ENCODE data around the gene GPRC5C.

The GPRC5C gene

DNA sequence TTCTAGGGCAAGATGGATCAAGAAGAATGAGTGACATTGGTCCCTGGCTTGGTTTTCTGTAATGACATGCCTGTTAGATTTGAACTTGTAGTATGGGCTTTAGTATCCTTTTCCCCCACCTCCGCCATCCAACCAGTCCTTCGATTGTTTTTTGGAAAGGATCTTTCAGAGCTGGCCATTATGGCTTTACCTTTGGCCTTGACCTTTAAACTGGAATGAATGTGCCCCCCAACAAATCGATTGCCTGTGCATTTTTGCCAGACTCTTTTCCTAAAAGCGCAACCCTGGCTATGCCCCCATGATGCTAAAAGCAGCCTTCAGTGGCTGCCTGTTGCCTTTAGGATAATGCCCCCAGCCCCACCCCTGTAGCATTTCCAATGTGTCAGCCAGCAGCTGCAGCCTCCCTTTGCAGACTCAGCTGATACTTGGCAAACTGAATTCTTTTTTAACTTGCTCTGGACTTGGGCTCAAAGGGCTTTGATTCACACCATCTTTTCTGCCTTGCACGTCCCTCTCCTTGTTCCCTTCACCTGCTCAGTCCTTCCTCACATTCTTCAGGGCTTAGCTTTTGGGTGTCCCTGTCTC, 4.0 kb downstream of the GPRC5C start:
- DNase-seq: no peak

DNA sequence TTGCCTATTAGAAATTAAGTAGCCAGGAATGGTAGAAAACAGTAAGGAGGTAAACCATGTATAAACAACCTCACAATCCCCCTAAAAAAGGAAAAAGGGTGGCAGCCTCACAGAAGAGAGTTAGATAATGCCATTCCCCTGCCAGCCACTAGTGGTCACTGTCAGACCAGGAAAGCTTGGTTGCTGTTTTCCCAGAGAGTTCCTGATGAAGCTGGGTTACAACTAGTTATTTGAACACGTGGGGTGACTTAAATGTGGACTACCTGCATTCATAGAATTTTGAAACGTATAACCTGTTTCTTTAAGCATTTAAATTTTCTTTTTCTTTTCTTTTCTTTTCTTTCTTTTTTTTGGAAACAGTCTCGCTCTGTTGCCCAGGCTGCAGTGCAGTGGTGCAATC, 5.8 kb downstream of the GPRC5C start:
- no peak for DNase-seq

DNA sequence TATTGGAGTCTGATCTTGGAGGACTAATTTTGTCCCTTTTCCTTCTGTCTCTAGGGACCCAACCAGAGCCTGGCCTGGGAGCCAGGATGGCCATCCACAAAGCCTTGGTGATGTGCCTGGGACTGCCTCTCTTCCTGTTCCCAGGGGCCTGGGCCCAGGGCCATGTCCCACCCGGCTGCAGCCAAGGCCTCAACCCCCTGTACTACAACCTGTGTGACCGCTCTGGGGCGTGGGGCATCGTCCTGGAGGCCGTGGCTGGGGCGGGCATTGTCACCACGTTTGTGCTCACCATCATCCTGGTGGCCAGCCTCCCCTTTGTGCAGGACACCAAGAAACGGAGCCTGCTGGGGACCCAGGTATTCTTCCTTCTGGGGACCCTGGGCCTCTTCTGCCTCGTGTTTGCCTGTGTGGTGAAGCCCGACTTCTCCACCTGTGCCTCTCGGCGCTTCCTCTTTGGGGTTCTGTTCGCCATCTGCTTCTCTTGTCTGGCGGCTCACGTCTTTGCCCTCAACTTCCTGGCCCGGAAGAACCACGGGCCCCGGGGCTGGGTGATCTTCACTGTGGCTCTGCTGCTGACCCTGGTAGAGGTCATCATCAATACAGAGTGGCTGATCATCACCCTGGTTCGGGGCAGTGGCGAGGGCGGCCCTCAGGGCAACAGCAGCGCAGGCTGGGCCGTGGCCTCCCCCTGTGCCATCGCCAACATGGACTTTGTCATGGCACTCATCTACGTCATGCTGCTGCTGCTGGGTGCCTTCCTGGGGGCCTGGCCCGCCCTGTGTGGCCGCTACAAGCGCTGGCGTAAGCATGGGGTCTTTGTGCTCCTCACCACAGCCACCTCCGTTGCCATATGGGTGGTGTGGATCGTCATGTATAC, 8.0 kb downstream of the GPRC5C start:
- DNase-seq: no peak

DNA sequence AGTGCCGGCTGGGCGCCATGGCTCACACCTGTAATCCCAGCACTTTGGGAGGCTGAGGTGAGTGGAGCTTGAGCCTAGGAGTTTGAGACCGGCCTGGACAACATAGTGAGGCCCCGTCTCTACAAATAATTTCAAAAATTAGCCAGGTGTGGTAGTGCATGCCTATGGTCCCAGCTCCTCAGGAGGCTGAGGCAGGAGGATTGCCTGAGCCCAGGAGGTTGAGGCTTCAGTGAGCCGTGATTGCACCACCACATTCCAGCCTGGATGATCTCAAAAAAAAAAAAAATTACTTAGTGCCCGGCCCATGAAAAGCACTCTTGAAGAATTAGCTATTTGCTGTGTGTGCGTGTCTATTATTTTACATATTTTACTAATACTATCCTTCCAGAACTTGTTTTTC, 9.6 kb downstream of the GPRC5C start:
- no peak for DNase-seq

DNA sequence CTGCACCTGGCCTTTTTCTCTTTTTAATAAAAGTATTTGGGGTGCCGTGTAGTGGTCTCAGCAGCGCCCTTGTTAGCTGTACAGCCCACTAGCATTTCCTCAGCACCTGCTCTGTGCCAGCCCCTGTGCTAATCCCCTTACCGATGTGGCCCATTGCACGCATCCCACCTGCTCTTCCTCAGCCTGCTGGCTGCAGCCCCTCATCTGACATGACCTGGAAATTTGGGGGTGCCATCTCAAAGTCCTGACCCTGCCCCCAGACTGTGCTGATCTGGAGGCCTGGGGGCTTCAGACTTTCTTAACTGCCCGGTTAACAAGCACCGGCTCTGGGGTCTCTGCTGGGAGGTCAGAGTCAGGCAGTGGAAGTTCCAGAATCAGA, 10.4 kb downstream of the GPRC5C start:
- no peak for DNase-seq

DNA sequence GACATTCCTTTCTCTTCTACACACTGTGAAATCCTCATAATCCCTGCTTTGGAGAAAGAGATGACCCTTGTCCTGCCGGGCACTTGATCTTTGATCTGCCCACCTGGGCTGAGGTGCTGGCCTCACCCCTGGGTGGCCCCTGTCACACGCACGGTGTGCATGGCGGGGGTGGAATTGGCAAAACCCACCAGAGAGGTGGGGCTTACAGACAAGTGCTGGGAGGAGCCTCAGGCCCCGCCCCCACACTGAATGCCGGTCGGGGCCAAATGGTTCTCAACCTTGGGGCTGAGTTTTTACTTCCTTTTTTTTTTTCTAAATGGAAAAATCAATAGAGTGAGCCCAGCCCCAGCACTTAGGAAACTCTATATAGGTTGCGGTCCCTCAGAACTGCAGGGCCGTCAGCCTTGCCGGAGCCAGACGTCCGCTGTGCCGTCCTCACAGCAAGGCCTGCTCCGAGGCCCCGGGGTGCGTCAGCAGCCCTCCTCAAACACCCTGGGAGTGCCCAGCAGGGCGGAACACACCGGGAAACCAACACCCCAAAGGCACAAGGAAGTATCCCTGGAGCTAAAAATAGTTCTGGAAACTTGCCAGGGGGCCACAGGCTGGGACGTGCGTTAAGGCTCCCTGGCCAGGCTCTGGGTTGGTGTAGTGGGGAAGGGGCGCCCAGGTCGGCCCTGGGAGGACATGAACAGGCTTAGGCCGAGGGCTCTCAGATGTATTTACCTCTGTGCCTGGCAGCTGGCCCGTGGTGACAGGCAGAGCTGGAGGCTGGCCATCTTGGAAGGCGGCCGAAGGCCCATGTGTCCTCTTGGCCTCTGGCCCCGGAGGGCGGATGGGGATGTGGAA, 11.0 kb downstream of the GPRC5C start:
- DNase-seq: peak; percentile 34

DNA sequence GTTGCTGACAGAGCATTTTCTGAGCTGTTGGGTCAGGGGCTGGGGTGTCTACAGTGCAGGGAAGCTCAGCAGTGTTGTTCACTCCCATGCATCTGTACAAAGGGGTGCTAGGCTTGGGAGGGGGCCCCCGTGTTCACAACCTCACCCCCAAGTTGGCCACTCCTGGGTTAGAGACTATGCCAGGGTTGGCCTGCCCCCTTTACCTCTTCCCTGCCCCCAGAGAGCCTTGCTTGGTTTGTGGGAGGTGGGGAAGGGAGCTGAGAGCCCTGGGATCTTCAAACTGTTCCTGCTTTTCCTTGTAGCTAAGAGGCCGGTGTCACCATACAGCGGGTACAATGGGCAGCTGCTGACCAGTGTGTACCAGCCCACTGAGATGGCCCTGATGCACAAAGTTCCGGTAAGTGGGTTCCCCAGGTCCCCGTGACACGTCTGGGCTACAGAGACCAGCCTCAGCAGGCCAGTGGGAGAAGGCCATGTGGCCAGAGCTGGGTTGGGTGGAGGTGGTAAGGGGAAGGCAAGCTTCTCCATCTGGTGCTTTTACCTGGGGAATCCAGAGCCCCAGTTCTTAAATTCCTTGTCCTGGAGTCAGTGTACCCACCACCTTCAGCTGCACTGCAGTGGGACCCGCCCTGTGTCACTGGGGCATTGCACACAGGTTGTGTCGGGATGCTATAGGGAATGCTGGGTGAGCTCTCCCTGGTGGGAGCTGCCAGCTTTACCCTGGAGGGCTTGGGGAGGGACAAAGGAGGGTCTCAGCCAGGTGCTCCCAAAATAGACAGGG, 11.8 kb downstream of the GPRC5C start:
- DNase-seq: no peak

DNA sequence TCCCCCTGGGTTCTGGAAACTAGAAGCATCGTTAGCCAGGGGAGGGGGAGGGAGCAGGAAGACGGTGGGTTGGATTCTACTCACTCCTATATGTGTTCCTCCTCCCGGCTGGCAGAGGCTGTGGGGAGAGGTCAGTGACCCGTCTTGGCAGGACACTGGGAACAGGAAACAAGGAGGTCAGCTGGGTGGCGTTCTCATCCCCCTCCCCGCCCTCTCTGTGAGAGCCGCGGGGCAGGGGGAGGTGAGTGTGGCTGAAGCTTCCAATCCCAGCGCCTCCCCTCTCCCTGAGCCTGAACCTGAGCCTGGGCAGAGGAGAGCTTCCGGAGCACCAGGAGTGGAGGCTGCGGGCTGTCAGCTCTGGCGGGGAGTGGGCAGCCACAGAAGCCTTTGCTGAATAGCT, 12.5 kb downstream of the GPRC5C start:
- DNase-seq: no peak

DNA sequence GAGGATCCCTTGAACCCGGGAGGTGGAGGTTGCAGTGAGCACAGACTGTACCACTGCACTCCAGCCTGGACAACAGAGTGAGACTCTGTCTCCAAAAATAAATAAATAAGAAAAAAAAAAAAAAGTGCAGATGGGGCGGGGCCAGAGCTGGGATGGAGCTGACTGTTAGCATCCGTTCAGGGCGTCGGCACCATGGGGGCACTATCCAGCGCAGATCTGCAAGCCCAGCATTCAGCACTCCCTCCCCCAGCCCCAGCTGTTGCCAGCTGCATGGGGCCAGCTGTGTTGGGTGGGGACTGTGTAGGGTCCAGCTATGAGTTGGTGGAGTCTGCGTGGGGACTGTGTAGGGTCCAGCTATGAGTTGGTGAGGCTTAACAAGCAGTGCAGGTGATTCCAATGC, 13.3 kb downstream of the GPRC5C start:
- DNase-seq: no peak

DNA sequence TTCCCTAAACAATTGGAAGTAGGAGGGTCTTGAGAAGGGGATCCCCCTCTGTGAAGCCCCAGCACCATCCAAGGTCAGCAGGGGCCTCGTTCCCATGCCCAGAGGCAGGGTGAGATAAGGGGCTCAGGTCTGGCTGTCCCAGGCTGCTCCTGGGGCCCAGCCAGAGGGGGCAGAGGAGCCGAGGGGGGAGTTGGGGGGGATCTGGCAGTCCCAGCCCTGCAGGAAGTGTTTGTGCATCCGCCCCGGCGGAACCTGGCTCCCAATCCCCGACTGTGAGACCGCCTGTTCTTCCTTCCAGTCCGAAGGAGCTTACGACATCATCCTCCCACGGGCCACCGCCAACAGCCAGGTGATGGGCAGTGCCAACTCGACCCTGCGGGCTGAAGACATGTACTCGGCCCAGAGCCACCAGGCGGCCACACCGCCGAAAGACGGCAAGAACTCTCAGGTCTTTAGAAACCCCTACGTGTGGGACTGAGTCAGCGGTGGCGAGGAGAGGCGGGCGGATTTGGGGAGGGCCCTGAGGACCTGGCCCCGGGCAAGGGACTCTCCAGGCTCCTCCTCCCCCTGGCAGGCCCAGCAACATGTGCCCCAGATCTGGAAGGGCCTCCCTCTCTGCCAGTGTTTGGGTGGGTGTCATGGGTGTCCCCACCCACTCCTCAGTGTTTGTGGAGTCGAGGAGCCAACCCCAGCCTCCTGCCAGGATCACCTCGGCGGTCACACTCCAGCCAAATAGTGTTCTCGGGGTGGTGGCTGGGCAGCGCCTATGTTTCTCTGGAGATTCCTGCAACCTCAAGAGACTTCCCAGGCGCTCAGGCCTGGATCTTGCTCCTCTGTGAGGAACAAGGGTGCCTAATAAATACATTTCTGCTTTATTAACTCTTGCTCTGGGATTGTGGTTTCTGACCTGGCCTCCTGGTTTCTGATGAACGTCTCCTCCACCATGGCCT, 14.9 kb downstream of the GPRC5C start:
- DNase-seq: peak; percentile 45

DNA sequence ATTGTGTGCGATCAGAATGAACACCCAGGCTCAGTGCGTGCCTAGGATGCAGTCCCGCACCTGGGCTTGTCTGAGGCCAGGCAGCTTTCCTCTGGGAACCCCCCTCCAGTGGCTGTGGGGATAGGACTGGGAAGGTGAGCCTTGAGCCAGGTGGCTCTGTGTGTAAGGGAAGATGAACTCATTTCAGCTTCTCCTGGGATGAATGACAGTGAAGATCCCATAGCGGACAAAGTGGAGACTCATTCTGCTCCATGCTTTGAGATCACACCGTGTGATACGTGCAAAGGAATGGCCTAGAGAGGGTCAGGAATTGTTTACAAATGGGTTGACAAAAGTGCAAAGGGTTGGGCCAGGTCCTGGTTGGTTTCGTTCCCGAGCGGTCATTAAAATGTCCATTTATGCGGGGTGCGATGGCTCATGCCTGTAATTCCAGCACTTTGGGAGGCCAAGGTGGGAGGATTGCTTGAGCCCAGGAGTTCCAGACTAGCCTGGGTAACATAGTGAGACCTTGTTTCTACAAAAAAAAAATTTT, 15.8 kb downstream of the GPRC5C start:
- no peak for DNase-seq

DNA sequence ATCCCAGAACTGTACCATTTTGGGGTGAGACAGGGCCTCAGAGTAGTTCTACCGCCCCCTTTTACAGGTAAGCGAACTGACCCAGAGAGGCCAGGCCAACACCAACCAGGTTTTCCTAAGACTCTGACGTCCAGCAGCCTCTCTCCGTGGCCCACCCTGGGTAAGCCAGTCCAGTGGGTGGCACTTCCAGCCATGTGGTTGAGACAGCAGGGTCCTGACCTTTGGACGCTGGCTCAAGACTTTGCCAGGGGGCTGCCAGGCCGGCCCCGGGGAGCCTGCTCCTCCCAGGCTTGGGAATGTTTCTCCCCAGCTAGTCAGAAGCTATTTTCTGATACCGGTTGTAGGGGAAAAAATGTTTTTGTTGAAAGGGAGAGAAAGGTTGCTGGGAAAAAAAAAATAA, 16.9 kb downstream of the GPRC5C start:
- DNase-seq: no peak

DNA sequence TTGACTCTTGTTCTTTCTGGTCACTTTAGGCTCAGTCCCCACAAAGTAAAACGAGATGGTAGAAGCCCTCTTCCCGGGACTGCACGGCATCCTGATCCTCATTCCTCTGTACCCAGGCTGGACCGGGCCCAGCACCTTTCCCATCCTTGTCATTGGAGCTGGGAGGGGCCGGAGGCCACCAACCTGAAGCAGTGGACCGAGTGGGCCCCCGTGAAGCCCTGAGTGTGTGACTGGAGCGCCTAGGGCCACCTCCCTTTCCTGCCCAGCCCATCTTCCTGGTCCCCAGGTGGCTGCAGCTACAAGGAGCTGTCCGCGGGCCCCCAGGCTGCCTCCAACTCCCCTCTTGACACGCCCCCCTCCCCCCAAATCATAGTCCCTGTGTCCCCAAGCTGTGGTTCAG, 17.4 kb downstream of the GPRC5C start:
- DNase-seq: no peak

DNA sequence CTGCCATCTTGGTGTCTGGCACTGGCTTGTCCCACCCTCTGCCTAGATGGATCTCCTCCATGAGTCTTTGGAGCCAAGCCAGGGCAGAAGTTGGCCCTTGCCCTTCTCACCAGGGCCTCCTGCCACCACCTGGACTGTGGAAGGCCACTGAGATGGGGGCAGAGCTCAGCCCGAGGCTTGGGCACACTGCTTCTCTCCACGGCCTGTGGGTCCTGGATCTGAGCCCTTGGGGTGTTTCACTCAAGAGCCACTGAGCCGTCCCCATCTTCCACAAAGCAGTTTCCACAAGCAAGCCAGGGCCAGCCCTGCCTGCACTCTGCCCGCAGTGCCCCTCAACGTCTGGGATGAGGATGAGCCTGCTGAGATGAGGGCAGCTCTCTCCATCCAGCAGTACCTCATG, 17.9 kb downstream of the GPRC5C start:
- DNase-seq: no peak

DNA sequence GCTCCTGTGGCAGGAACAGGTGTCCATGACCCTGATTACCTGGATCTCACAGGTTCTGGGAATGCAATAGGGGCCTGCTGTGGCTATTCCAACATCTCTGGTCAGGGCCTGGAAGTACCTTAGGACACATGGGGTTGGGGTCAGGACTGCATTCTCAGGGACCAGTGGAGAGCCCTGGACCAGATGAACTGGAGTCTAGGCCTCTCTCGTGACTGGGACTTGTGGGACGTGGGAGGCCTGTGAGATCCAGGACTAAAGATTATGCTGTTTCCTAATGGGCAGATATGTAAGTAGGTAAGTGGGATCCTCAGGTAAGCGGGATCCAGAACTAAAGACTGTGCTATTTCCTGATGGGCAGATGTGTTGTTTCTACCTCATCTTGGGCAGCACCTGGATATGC, 18.3 kb downstream of the GPRC5C start:
- DNase-seq: no peak

DNA sequence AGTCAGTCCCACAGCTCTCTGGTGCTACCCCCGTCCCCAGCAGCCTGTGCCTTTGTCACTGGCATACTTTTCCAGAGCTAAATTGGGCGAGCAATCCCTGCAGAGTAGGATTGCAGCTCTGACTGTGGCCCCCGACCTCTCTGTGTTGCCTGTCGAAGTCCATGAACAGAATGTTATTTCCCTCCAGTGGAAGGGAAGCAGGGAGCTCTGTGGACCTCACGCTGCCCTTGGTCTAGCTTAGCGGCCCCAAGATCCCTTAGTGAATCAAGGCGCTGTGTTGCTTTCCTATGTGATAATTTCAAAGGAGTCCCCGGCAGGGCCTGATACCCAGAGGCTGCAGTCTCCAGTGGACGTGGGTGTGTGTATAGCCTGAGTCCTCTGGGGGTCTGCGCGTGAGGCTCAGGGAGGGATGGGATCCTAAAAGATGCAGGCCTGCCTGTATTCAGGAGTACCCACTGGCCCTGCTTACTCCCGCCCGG, 19.1 kb downstream of the GPRC5C start:
- no peak for DNase-seq

DNA sequence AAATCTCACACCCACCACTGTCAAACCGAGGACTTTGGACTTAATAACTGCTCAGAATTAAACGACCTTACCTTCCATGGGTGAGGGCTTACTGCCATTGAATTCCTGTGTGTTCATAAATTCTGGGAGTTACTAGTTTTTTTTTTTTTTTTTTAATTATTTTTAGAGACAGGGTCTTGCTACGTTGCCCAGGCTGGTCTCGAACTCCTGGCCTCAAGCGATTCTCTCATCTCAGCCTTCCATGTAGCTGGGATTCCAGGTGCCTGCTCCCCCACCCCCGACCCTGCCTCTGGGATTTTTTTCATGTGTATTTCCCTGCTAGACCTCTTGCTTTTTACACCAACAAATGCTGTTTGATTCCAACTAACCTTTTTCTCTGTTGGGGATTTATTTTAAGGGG, 19.7 kb downstream of the GPRC5C start:
- no peak for DNase-seq

DNA sequence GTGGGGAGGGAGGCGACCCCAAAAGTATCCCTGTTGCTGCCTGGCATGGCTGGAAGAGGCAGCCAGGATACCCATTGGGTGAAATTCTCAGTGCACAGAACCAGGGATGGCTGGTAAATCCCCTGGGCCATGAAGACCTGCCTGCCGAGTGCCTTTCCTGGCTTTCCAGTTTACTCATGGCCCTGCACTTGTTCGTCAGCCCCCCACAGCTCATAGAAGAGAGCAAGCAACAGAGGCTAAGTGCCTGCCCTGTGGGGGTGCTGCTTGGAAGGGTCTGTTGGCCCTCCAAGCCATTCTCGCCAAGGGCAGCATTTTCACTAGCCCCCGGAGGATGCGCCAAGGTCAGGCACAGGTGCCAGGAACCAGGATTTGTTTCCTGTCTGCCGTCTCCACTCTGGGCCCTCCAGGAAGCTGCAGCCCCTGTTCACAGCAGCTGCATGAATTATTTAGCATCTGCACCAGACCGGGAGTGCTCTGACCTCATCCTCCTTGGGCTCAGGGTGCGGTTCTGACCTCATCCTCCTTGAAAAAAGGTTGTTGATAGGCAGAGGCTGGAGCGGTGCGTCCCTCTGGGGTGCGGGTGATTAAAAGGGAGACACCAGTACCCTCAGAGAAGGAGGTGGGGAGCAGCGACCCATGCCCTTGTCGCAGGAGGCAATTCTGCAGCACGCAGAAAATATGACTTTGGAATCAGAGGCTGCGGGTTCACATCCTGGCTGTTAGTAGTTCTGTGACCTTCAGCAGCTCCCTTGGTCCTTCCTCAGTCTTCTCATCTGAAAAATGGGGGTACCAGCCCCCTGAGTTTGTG, 20.3 kb downstream of the GPRC5C start:
- DNase-seq: no peak

DNA sequence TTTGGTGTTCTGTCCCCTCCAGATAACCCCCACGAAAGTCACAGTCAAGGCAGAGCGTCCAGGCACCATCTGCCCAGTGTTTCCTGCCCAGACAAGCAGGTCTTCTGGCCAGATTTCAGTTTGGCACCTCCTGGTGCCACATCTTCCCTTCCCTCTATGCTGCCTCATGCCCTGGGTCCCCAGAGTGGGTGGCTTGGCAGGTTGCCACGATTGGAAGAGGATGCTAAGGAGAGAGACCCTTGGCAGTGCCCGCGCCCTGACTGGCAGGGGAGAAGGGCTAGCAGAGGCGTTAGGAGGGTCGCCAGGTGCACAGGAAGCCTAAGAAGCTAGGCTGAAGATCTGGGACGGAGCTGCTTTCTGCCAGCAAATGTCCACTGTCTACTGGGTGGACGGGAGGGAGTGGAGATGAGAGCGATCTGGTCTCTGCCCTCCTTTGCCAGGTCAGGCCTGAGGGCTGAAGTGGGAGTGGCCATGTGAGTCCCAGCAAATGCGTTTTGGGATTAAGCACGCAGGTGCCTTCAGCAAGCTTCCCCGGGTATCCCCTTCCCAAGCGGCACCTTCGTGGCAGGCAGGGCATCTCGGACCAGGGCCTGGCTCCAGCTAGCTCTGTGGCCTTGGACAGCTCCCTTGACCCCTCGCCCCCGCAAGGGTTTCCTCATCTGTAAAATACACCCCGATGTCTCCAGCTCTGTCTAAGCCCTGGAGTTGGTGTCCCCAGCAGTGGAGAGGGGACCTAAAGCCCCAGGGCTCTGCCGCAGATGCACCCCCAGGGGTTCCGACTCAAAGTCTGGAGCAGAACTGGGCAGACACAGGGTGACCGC, 21.2 kb downstream of the GPRC5C start:
- no peak for DNase-seq
